ENCODE data around the gene ARMH4.

Gene ARMH4

DNA sequence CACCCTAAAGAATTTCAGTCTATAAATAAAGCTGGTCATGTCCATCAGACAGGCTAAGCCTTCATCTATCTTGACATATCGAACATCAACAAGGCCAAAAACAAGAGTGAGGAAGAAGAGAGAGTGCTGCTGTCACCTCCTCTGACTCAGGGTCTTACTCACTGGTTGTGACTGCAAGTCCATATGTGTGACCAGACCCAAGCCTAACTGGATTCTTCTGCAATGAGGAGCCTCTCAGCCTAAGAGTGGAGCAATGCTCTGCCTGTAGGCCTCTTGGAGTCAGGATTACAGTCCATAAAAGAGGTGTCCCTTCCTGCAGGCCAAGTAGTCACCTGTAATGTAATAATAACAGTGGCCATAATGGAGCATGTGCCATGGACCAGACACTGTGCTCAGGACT, 165.0 kb downstream of the ARMH4 start:
- H3K27ac ChIP-seq = no peak overlapping the region
- TF ChIP-seq, protein P1, sequence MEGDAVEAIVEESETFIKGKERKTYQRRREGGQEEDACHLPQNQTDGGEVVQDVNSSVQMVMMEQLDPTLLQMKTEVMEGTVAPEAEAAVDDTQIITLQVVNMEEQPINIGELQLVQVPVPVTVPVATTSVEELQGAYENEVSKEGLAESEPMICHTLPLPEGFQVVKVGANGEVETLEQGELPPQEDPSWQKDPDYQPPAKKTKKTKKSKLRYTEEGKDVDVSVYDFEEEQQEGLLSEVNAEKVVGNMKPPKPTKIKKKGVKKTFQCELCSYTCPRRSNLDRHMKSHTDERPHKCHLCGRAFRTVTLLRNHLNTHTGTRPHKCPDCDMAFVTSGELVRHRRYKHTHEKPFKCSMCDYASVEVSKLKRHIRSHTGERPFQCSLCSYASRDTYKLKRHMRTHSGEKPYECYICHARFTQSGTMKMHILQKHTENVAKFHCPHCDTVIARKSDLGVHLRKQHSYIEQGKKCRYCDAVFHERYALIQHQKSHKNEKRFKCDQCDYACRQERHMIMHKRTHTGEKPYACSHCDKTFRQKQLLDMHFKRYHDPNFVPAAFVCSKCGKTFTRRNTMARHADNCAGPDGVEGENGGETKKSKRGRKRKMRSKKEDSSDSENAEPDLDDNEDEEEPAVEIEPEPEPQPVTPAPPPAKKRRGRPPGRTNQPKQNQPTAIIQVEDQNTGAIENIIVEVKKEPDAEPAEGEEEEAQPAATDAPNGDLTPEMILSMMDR (IDR thresholded peaks at IDR 0.05) = no peak
- TF ChIP-seq ZFX (IDR thresholded peaks at IDR 0.05; ENCODE audit: borderline replicate concordance) = no peak

DNA sequence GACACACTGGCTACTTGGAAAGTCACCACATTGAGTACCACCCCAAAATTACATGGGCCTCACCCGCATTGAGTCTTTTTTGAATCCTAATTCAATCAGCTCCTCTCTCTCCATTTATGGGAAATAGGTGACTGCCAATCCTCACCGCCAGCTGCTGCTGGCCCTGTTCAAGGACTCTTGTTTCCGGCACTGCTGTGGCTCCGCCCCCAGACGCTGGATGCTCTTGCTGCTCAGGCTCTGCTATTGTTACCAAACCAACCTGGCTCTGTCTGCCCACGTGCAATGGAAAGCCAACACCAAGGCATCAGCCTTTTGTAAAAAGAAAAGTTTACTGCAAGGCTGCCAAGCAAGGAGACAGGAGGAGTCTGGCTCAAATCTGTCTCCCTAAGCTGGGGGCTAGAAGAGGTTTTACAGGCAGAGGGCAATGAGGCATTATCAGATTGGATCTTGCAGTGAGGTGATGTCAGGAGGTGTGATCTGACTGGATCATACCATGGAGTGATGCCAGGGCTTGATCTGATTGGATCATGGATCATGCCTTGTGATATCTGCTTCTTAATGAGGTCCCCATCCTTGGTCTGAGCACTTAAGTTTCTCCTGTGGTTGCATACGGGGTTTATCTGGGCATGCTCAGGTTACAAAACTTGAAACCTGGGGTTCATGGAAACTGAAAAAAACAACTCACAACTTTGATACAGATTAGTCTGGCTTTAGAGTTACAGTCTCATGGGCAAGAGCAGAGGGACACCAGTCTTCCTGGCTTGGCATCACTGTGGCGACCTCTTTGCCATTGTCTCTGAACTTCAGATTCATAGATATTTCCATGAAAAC, 169.0 kb downstream of the ARMH4 start:
- no peak overlapping the region for H3K27ac ChIP-seq
- TF ChIP-seq, protein P1 (IDR thresholded peaks at IDR 0.05) = no peak
- TF ChIP-seq ZFX (IDR thresholded peaks at IDR 0.05; ENCODE audit: borderline replicate concordance) = no peak

DNA sequence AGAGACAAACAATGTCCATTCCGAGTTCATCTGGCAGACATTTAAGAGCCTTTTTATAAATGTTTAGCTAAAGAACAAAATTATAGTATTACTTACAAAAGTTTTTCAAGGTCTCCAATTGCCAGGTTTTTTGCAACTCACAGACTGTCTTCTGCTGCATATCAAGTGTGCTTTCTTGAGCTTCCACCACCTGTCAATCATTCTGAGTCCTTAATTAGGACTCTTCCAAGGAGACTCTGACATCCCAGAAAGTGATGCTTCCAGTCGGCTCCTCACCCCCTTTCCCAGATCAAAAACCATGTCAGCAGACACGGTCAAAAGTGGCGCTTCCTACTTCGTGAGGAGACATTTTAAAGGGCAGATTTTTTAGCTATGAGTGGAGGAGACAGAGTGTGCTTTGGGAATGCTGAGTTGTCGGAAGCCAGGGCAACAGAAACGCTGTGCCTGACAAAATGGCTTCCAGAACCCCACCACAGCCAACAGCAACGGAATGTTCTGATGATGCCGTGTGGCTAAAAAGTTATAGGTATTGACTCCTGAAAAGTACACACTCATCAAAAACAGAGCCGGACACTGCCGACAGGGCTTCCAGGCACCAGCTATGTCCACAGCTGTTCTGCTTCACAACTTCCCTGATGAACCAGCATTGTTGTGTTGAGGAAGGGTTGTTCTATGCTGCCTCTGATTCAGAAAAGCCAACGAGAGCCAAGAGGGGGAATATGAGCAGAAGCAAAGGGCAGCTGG, 170.0 kb downstream of the ARMH4 start:
- no peak overlapping the region for H3K27ac ChIP-seq

DNA sequence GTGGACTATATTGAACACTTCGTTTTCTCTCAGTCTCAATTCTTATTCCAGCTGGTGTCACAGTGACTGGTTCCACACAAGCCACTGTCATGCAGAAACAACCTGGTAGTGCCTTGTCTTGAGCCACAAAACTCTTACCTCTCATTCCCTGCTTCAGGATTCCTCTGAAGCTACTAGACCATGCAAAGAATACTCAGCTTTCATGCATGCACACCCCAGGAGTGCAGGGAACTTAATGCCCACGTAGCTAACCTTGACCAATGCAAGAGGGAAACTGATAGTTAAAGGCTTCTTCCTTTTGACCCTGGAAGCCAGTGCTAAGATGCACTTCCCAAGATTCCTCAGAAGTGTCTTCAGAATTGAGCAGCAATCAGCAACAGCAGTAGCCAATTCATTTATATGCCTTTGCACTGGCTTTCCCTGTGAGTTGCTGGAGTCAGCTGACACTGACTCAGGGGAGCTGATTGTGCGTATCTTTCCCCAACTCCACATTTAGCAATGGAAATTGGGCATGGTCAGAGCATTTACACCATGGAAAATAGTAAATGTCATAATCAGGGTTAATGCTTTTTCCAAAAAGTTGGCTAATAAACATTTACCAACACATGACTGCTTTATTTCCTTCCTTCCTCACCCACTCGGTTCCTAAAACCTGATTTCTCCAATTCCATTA, 172.5 kb downstream of the ARMH4 start:
- TF ChIP-seq ZFX (IDR thresholded peaks at IDR 0.05; ENCODE audit: borderline replicate concordance) = no peak
- TF ChIP-seq, protein P1 (IDR thresholded peaks at IDR 0.05) = no peak
- no peak overlapping the region for H3K27ac ChIP-seq

More for the DNA sequence above, 170.0 kb downstream of the ARMH4 start:
- TF ChIP-seq ZFX (IDR thresholded peaks at IDR 0.05; ENCODE audit: borderline replicate concordance) = no peak
- TF ChIP-seq, protein P1 (IDR thresholded peaks at IDR 0.05) = no peak

DNA sequence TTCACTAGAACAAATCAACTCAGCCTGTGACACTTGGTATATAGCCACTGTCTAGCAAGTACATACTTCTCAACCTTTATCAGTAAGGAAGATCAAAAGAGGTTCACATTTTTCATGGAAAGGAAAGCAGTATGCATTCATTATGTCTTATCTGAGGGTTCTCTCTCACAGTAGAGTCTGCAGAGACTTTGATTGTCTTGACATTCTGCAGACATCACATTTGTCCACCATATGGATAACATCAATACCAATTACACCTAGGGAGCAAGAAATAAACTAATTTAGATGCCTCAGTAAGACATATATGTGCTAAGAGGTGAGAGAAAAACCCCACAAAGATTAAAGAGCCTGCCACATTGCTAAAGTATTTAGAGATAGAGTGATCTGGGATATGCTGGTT, 175.3 kb downstream of the ARMH4 start:
- TF ChIP-seq ZFX (IDR thresholded peaks at IDR 0.05; ENCODE audit: borderline replicate concordance) = no peak
- TF ChIP-seq, protein P1 (IDR thresholded peaks at IDR 0.05) = no peak
- H3K27ac ChIP-seq = no peak overlapping the region

DNA sequence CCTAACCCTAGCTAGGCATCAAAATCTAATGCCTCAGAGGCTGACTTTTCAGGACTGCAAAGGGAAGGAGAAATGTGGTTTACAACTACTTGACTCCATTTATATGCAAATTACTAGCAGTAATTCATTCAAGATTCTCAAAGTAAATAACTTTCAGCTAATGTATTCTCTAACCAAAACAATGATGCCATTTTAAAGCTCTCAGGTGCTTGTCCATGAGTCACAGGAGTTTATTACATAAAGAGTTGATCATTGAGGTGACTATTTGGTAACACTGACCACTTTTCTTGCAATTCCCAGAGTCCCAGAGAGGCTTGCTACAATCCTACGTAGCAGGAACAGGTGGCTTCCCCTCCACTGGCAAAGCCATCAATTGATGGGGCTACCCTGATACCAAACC, 177.1 kb downstream of the ARMH4 start:
- no peak overlapping the region for H3K27ac ChIP-seq

More for the DNA sequence above, 177.1 kb downstream of the ARMH4 start:
- TF ChIP-seq, protein P1 (IDR thresholded peaks at IDR 0.05) = no peak
- no peak for TF ChIP-seq ZFX (IDR thresholded peaks at IDR 0.05; ENCODE audit: borderline replicate concordance)

All from 22Rv1 (cell line).